Fibroblast of pulmonary artery (primary cell): ENCODE data around the gene INTS2.

Experiments used
- DNase-seq: peaks from one replicate; pipeline ENCODE4 v3.0.0-alpha.2; 2010; ENCODE audit warnings: low read depth
- H3K4me3 ChIP-seq: replicated peaks from 2 replicates; pipeline ENCODE4 v1.5.1; 2011; ENCODE audit warnings: low read depth, mild to moderate bottlenecking, control low read depth, low read length, moderate library complexity
- TF ChIP-seq, protein P1 (sequence below): IDR thresholded peaks from 2 replicates; pipeline ENCODE4 v1.5.1; 2011; ENCODE audit warnings: mild to moderate bottlenecking, control low read depth, low read length, inconsistent platforms; ENCODE audit errors: missing control alignments

INTS2 gene

DNA sequence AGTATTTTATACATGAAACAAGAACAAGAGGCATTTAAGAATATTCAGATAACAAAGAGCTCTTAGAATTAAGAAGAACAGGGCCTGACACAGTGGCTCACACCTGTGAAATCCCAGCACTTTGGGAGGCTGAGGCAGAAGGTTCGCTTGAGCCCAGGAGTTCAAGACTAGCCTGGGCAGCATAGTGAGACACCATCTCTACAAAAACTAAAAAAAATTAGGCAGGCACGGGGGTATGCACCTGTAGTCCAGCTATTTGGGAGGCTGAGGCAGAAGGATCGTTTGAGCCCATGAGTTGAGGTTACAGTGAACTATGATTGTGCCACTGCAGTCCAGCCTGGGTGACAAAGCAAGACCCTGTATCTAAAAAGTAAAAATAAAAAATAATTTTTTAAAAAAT, 52.0 kb downstream of the INTS2 start:
- no peak for DNase-seq
- no peak overlapping the region for H3K4me3 ChIP-seq
- TF ChIP-seq, protein P1, sequence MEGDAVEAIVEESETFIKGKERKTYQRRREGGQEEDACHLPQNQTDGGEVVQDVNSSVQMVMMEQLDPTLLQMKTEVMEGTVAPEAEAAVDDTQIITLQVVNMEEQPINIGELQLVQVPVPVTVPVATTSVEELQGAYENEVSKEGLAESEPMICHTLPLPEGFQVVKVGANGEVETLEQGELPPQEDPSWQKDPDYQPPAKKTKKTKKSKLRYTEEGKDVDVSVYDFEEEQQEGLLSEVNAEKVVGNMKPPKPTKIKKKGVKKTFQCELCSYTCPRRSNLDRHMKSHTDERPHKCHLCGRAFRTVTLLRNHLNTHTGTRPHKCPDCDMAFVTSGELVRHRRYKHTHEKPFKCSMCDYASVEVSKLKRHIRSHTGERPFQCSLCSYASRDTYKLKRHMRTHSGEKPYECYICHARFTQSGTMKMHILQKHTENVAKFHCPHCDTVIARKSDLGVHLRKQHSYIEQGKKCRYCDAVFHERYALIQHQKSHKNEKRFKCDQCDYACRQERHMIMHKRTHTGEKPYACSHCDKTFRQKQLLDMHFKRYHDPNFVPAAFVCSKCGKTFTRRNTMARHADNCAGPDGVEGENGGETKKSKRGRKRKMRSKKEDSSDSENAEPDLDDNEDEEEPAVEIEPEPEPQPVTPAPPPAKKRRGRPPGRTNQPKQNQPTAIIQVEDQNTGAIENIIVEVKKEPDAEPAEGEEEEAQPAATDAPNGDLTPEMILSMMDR = no peak

DNA sequence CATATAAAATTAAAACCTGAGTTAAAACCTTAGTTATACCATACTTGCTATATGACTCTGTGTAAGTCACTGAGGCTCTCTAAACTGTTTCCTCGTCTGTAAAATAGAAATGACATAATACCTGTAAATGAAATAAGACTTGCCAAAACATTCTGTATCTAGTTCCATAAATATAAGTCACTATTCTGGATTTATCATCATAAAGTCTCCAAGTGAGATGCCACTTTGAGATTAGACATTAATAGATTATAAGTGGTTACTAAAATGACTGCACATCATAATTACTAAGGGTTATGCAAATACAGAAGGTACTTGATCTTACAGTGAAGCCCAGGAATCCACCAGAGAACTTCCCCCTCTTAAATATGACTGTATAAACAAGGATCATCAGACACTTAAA, 52.5 kb downstream of the INTS2 start:
- no peak for DNase-seq
- TF ChIP-seq, protein P1 = no peak
- no peak overlapping the region for H3K4me3 ChIP-seq

DNA sequence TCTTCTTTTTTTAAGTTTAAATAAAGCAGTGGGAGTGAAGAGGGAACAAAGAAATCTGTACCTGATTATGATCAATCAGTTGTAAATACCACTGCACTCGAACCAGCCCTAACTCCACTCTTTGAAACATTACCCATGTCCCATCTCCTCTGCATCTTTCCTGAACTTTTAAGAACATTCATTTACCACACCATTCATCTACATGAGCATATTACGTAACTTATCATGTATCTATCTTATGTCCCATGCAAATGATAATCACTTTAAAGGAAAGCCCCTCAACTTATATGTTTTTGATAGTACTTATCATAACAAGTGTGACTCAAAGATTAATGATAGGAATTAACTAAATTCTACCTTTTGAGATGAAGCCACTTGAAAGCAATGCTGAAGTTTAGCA, 53.7 kb downstream of the INTS2 start:
- H3K4me3 ChIP-seq = no peak overlapping the region
- no peak for DNase-seq
- TF ChIP-seq, protein P1 = no peak

DNA sequence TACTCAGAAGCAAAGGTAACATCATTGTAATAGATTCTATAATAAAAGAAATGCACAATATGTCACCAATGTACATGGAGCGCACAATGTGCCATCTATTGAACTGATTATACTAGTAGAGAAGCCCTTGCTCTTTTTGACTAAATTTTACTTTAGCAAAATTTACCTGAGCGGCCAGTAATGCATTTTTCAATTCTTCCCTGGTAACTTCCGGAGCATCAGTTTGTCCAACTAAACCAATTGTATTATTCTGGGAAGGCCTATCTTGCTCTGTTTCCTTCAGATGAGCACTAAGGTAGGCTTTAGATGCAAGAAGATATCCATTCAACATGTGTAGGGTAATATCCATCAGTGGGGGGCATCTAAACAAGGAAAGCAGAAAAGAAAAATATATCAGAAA, 55.7 kb downstream of the INTS2 start:
- TF ChIP-seq, protein P1 = no peak
- no peak overlapping the region for H3K4me3 ChIP-seq
- DNase-seq = no peak

DNA sequence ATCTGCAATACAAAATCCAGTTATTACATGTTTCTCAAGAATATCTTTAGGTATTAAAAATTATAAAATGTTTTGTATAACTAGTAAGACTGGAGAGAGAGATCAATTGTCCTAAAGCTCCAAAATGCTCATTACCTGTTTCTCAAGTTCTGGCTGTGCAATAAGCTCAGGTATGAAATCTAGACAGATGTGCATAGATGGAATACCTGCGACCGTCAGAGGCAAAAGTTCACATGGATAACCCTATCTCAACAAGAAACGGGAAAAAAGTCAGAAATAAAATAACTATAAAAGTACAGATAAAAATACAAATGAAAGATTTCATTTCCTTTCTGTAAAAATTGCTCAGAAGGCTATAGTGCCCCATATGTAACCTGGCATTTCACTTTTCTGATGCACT, 58.6 kb downstream of the INTS2 start:
- no peak overlapping the region for H3K4me3 ChIP-seq
- no peak for DNase-seq
- TF ChIP-seq, protein P1 = no peak

DNA sequence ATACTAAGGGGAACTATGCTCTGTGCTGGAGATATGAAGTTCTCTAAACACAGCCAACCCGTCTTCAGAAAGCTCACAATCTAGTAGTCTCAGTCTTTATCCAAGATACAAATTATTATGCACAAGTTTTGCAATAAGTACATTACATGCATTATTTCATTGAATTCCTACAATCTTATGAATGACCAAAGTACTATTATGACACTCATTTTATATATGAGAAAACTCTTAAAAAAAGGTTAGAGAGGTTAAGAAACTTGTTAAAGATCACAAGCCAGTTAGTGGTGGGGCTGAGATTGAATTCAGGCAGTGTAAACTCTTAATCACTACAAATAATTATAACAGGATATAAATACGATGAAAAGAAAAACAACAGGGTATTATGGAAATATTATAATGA, 59.7 kb downstream of the INTS2 start:
- no peak for DNase-seq
- TF ChIP-seq, protein P1 = no peak
- no peak overlapping the region for H3K4me3 ChIP-seq

DNA sequence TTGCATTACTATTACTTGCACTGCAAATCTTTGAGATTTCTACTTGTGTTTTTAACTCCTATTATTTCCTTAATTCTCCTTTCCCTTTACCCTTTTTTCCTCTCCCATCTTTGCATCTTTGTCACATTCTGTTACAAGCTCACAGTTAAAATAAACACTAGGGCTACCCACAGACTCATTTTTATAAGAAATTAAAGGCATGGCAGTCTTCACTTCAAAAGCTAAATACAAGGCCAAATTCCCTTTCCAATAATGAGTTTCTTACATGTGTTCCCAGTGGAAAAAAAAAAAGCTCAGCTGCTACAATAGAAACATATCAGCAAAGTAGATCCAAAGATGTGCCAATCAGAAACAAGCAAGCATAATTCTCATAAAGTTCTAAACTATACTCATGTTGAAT, 60.7 kb downstream of the INTS2 start:
- no peak overlapping the region for H3K4me3 ChIP-seq
- TF ChIP-seq, protein P1 = no peak
- DNase-seq = no peak
